Measurements from ENCODE around the gene PPP1CB.
"Not testable (repeated sequence)": the region's sequence is repeated elsewhere in the genome, so short reads cannot be mapped to it uniquely, and the experiment has no call there.

The PPP1CB gene

DNA sequence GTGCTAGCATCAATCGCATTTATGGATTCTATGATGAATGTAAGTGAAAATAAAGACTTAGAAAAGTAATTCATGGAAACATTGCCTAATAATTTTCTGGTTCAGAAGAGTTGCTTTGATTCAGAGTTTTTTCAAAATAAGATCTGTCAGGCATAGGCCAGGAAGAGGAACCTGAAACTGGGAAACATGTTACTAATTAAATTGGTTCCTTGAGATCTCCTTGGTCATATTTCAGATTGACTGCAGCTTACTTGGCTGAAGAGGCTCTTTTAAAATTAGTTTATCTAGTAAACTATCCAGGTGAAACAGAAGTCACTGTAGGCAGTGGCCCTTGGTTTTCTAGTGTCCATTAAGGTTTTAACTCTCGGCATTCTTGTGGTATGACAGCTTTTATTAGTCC, 27.4 kb downstream of the PPP1CB start:
- no peak for DNase-seq (ENCODE audit: low spot score)

DNA sequence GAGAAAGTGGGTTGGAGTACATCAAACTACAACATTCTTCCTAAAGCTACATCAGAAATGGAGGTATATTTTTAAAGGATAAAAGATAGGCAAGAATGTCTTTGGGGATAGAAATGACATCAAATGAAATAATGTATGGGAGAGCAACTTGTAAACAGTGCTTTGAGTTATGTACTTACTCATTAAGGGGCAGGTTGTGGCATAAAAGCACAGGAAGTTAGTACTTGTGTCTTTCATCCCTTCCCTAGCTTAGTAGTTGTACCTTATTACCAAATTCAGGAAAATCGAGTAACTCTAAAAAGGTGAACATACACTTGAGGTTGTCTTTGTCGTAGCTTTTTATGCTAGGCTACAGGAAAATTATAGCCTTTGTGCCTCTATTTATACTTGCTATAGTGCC, 28.9 kb downstream of the PPP1CB start:
- no peak for DNase-seq (ENCODE audit: low spot score)

GRCh38 chr2:28782423-28782822, 30.8 kb downstream of the PPP1CB start:
- DNase-seq (ENCODE audit: low spot score), result no peak

GRCh38 chr2:28784570-28784969, 32.9 kb downstream of the PPP1CB start:
- DNase-seq (ENCODE audit: low spot score), result not testable (repeated sequence)

DNA sequence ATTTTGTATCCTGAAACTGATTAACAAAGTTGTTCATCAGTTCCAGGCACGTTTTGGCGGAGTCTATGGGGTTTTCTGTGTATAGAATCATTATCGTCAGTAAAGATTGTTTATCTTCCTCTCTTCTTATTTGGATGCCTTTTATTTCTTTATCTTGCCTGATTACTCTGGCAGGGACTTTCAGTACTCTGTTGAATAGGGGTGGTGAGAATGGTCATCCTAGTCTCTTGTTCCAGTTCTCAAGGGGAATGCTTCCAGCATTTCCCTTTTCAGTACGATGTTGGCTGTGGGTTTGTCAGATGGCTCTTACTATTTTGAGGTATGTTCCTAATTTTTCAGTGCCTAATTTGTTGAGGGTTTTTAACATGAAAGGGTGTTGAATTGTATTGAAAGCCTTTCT, 45.0 kb downstream of the PPP1CB start:
- DNase-seq (ENCODE audit: low spot score), result no peak

GRCh38 chr2:28801726-28802125, 50.1 kb downstream of the PPP1CB start:
- no peak for DNase-seq (ENCODE audit: low spot score)

DNA sequence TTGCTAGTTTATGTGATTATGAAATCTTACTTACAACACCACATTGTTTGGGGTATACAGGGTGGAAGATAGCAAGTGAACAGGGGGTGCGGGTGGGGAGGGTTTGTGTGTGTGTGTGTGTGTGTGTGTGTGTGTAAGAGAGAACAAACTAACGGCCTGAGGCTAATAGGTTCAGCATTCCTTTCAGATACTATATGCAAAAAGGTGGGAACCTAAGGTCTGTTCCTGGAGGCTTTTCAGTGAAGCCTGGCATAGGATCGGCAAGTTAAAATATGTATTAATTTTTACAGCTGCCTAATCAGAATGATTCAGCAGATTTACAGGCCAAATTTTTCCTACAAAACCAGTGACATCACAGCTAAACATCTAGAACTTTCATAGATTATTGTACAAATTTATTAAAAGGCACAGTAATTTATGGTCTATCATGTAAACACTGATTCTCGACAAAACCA, 51.4 kb downstream of the PPP1CB start:
- DNase-seq (ENCODE audit: low spot score), result no peak

DNA sequence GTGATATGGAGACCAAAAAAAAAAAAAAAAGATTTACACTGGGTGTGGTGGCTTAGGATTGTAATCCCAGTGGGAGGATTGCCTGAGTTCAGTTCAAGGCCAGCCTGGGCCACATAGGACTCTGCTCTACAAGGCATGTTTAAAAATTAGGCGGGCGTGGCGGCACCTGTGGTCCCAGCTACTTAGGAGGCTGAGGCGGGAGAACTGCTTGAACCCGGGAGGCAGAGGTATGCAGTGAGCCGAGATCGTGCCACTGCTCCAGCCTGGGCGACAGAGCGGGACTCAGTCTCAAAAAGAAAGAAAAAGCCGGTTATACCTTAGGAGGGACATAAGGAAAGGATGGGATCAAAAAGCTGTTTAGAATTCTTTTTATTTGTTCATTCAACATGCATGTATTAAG, 58.3 kb downstream of the PPP1CB start:
- DNase-seq (ENCODE audit: low spot score), result no peak

GRCh38 chr2:28810384-28811285, 59.0 kb downstream of the PPP1CB start, which contains the start of gene SPDYA:
Gene SPDYA, plus strand, starts transcription at chr2:28810834. Its CDS starts 5,181 bp downstream, at chr2:28816015.
- peak; percentile 85 for DNase-seq (ENCODE audit: low spot score)

DNA sequence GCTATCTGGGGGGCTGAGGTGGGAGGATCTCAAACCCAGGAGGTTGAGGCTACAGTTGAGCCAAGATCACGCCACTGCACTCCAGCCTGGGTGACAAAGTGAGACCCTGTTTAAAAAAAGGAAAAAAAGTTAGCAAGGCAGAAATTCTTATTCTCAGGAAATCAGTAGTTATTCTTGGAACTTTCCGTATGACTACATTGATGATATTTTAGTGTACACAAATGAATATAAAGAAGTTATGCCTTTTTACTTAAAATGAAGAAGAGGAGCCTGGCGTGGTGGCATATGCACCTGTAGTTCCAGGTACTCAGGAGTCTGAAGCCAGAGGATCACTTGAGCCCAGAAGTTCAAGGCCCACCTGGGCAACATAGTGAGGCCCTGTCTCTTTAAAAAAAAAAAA, 66.4 kb downstream of the PPP1CB start:
- no peak for DNase-seq (ENCODE audit: low spot score)

DNA sequence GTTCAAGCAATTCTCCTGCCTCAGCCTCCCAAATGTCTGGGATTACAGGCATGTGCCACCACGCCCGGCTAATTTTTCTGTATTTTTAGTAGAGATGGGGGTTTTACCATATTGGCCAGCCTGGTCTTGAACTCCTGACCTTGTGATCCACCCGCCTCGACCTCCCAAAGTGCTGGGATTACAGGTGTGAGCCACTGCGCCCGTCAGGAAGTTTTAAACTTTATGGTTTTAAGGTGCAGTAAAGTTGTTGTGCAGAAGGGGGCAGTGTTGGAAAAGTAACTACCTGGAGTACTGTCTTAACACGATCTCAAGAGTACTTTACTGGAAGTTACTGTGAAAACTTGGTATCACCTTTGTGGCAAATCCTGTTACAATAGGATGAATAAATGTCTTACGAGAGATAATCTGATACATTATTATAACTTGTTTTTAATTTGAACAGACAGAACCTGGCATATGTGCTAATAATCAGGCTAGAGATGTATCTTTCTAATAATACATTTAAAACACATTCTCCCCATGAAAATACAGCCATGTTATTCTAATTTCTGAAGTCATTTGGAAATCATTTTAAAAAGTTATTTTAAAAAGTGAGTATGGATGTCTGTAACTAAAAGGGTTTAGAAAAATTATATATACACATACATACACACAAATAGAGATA, 69.8 kb downstream of the PPP1CB start:
- DNase-seq (ENCODE audit: low spot score), result peak; percentile 81

DNA sequence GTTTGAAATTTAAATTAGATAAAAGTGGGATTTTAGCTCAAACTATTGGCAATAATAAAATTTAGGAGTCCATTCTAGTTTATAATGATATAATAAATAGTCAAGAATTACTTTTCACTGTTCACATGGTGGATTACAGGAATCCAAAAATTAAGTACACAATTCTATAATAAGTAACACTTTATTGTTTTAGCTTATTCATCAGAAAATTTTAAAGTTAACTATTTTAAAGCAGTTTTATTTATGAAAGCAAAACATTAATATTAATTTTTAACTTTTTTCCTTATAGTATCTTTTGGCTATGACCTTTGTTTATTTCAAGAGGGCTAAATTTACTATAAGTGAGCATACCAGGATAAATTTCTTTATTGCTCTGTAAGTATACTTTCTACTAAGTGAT, 70.4 kb downstream of the PPP1CB start:
- no peak for DNase-seq (ENCODE audit: low spot score)

DNA sequence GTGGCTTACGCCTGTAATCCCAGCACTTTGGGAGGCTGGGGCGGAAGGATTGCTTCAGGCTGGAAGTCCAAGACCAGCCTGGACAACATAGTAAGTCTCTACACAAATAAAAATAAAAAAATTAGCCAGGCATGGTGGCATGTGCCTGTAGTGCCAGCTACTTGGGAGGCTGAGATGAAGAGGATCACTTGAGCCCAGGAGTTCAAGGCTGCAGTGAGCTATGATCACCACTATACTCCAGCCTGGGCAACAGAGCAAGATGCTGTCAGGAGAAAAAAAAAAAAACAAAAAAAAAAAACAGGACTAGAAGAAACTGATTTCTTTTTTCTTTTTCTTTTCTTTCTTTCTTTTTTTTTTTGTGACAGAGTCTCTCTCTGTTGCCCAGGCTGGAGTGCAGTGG, 72.6 kb downstream of the PPP1CB start:
- peak; percentile 21 for DNase-seq (ENCODE audit: low spot score)

- no peak for DNase-seq (ENCODE audit: low spot score)
These were observed 73.2 kb downstream of the PPP1CB start for GRCh38 chr2:28824870-28825269.

- no peak for DNase-seq (ENCODE audit: low spot score)
These were observed 76.8 kb downstream of the PPP1CB start for GRCh38 chr2:28828382-28828781.

DNA sequence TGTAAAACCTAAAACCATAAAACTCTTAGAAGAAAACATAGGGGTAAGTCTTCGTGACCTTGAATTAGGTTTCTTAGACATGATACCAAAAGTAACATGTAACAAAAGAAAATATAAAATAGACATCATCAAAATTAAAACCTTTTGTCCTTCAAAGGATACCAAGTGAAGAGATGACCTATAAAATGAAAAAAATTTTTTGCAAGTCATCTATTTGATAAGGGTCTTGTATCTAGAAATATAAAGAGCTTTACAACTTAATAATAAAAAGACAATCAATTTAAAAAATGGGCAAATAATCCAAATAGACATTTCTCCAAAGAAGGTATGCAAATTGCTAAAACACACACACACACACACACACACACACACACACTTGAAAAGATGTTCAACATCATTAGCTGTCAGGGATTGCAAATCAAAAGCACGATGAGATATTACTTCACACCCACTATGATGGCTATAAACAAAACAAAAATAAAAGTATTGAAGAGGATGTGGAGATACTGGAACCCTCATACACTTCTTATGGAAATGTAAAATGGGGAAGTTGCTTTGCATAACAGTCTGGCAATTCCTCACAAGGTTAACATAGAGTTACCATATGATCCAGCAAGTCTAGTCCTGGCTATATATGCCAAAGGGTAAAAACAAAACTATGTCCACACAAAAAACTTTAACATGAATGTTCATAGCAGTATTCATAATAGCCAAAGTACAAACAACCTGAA, 82.3 kb downstream of the PPP1CB start:
- no peak for DNase-seq (ENCODE audit: low spot score)

- no peak for DNase-seq (ENCODE audit: low spot score)
These were observed 84.2 kb downstream of the PPP1CB start for GRCh38 chr2:28835781-28836180.

DNA sequence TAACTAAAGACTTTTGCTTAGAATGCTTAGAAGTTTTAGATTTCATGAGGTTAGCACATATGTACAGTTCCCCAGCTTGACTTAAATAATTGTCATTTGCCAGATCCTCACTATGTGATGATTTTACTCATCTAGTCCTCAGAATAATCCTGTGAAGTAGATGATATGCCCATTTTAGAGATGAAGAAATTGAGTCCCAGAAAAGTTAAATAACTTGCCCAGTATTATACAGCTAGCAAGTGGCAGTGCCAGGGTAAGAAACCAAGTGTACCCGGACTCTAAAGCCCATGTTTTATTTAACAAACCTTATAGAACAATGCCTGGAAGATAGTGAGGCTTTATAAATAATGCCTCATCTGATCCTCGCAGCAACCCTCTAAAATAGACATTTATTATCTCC, 87.3 kb downstream of the PPP1CB start:
- DNase-seq (ENCODE audit: low spot score), result no peak

GRCh38 chr2:28842042-28842441, 90.4 kb downstream of the PPP1CB start:
- DNase-seq (ENCODE audit: low spot score), result no peak
